Sigmoid colon (tissue), 4 donors: Measurements from ENCODE around the gene IMPG1.

Source experiments
- EP300 ChIP-seq, 4 donors: sonication (generic); formaldehyde crosslinking; IDR thresholded peaks; one replicate each; pipeline ENCODE4 v1.6.1; 2017; ENCODE audit warnings: antibody characterized with exemption in 4 of 4
- POLR2AphosphoS5 ChIP-seq, 4 donors: sonication (generic); formaldehyde crosslinking; IDR thresholded peaks; one replicate each; pipeline ENCODE4 v1.6.1; 2017; ENCODE audit warnings: antibody characterized with exemption in 4 of 4
- TF ChIP-seq, protein P1 (sequence below), 4 experiments: fragments of 450-650 bp in 3 of 4; fragments of 200-600 bp in 1 of 4; IDR thresholded peaks; one replicate each; pipeline ENCODE4 v1.5.1; 2016 to 2019; ENCODE audit warnings: antibody characterized with exemption in 4 of 4, mild to moderate bottlenecking in 3 of 4, moderate library complexity in 2 of 4

DNA sequence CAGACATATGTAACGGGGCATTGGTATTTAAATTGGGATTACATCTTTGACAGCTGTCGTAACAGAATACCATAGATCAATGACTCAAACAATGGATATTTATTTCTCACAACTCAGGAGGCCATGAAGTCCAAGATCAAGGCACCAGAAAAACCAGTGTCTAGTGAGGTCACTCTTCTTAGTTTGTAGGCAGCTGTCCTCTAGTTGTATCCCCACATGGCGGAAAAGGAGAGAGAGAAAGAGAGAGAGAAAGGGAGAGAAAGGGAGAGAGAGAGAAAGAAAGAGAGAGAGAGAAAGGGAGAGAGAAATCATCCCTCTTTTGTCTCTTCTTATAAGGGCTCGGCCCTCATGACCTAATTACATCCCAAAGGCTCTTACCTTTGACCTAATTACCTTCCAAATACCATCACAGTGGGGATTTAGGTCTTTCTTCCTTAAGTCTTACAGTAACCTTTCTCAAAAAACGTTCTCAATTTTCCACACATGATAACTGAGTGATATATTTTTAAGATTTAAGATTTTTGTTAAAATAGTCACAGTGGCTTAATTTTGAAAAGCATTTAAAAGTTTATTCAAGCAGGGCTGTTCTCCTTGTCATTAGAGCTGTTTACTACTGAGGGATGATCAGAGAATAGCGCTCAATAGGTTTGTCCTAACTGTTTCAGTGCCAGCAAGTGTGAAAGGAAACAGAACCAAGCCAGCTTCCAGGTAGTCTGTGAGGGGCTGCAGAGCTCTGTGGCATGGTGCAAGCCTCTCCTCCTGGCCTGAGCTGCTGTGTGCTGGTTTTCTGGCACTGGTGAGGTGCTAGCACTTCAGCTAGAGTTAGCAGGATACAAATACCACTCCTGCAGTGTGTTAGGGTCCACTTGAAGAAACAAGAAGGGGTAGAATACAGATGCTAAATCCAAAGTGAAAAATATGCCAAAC, 79.0 kb downstream of the IMPG1 start:
- TF ChIP-seq, protein P1, sequence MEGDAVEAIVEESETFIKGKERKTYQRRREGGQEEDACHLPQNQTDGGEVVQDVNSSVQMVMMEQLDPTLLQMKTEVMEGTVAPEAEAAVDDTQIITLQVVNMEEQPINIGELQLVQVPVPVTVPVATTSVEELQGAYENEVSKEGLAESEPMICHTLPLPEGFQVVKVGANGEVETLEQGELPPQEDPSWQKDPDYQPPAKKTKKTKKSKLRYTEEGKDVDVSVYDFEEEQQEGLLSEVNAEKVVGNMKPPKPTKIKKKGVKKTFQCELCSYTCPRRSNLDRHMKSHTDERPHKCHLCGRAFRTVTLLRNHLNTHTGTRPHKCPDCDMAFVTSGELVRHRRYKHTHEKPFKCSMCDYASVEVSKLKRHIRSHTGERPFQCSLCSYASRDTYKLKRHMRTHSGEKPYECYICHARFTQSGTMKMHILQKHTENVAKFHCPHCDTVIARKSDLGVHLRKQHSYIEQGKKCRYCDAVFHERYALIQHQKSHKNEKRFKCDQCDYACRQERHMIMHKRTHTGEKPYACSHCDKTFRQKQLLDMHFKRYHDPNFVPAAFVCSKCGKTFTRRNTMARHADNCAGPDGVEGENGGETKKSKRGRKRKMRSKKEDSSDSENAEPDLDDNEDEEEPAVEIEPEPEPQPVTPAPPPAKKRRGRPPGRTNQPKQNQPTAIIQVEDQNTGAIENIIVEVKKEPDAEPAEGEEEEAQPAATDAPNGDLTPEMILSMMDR (IDR thresholded peaks at IDR 0.05), result no peak
- TF ChIP-seq POLR2AphosphoS5 (IDR thresholded peaks at IDR 0.05) (no peak), EP300 (IDR thresholded peaks at IDR 0.05) (no peak)
